HCT116 (cell line): ENCODE data around the gene KIRREL3. TPM values are rescaled to one million over a fixed set of nuclear protein-coding genes. Genes with fewer than 3 reads are reported as not detected.

Experiments
- ATAC-seq: fragments of 200-7000 bp; cut with Tn5 transposase; 2 replicates; pipeline ENCODE4 v1.9.1; 2020; ENCODE audit warnings: mild to moderate bottlenecking, moderate library complexity
- BruUV-seq: library from RNA; stranded (reverse); fragments of 400-500 nt; replicated peaks from 2 replicates; lab custom pipeline; 2021; lab: Mats Ljungman, UMichigan
- CTCF ChIA-PET: fragments of 300-600 bp; sonication (Branson Sonifier 250); formaldehyde crosslinking; loops from one replicate; lab custom pipeline; 2021; ENCODE audit warnings: antibody characterized with exemption; lab: Charles Lee
- POLR2A ChIA-PET: fragments of 300-600, 350-600 bp; sonication (Branson Sonifier 250); formaldehyde crosslinking; loops from one replicate; lab custom pipeline; 2021; ENCODE audit warnings: antibody characterized with exemption; lab: Charles Lee
- RAD21 ChIA-PET, 2 experiments: fragments of 300-600 bp; sonication (Branson Sonifier 250); formaldehyde crosslinking; loops; one replicate each; lab custom pipeline; 2023; ENCODE audit warnings: low total read pairs in 2 of 2; ENCODE audit not compliant: uncharacterized antibody in 2 of 2, unreplicated experiment in 2 of 2, low non-redundant PET in 1 of 2; lab: Charles Lee
- DNase-seq: peaks from one replicate; pipeline ENCODE4 v3.0.0-alpha.2; 2010; ENCODE audit warnings: low read depth, low spot score
- H2AFZ ChIP-seq: fragments of 200-600 bp; shearing (Covaris generic), sonication (generic); 2 replicates; pipeline ENCODE4 v1.6.1; 2017; ENCODE audit warnings: low read depth, mixed run types, mixed read lengths, antibody characterized with exemption, low read length; ENCODE audit not compliant: poor library complexity, severe bottlenecking
- H3K27ac ChIP-seq: 2 replicates; pipeline ENCODE4 v1.5.1; 2012; ENCODE audit warnings: low read depth, low read length
- H3K27me3 ChIP-seq: fragments of 200-600 bp; sonication (generic); 2 replicates; pipeline ENCODE4 v1.6.1; 2016; ENCODE audit warnings: mixed run types, low read length, mixed read lengths; ENCODE audit not compliant: insufficient read depth
- H3K36me3 ChIP-seq, 2 experiments: fragments of 200-500 bp in 1 of 2; fragments of 200-600 bp in 1 of 2; sonication (Bioruptor generic) in 1 of 2; sonication (generic) in 1 of 2; 2 replicates each; pipeline versions ENCODE4 v1.5.1 to v1.6.1; 2014 to 2016; ENCODE audit warnings: low read length in 2 of 2, inconsistent platforms in 1 of 2, mixed read lengths in 1 of 2, mixed run types in 1 of 2; ENCODE audit not compliant: insufficient read depth in 2 of 2, control insufficient read depth in 1 of 2
- H3K4me1 ChIP-seq, 2 experiments: fragments of 200-600 bp in 1 of 2; sonication (generic) in 1 of 2; 2 replicates each; pipeline versions ENCODE4 v1.5.1 to v1.6.1; 2012 to 2017; ENCODE audit warnings: low read length in 2 of 2, inconsistent platforms in 1 of 2, mild to moderate bottlenecking in 1 of 2, mixed read lengths in 1 of 2, mixed run types in 1 of 2, moderate library complexity in 1 of 2; ENCODE audit not compliant: insufficient read depth in 2 of 2, control insufficient read depth in 1 of 2
- H3K4me2 ChIP-seq: fragments of 200-600 bp; sonication (generic); 2 replicates; pipeline ENCODE4 v1.6.1; 2017; ENCODE audit warnings: mixed run types, low read length, mixed read lengths
- H3K4me3 ChIP-seq, 2 experiments: fragments of 200-600 bp in 1 of 2; sonication (generic) in 1 of 2; replicated peaks in 1 of 2; 2 replicates each; pipeline ENCODE4 v1.5.1; 2011 to 2016; ENCODE audit warnings: low read length in 2 of 2, control low read depth in 1 of 2, low read depth in 1 of 2, mild to moderate bottlenecking in 1 of 2, mixed read lengths in 1 of 2, mixed run types in 1 of 2
- H3K79me2 ChIP-seq: fragments of 200-600 bp; sonication (generic); 2 replicates; pipeline ENCODE4 v1.6.1; 2017; ENCODE audit warnings: mild to moderate bottlenecking, mixed run types, low read length, moderate library complexity, mixed read lengths; ENCODE audit not compliant: insufficient read depth
- H3K9ac ChIP-seq: fragments of 200-600 bp; sonication (generic); 2 replicates; pipeline ENCODE4 v1.6.1; 2016; ENCODE audit warnings: low read length, mixed read lengths
- H3K9me2 ChIP-seq: fragments of 200-600 bp; sonication (generic), shearing (Covaris generic); 2 replicates; pipeline ENCODE4 v1.6.1; 2017; ENCODE audit warnings: mixed run types, mild to moderate bottlenecking, moderate library complexity; ENCODE audit not compliant: insufficient read depth
- H3K9me3 ChIP-seq, 2 experiments: fragments of 200-500 bp in 1 of 2; fragments of 200-600 bp in 1 of 2; sonication (Bioruptor generic) in 1 of 2; sonication (generic) in 1 of 2; 2 replicates each; pipeline ENCODE4 v1.6.1; 2014 to 2017; ENCODE audit warnings: low read length in 2 of 2, mixed read lengths in 2 of 2, inconsistent platforms in 1 of 2, low read depth in 1 of 2, mild to moderate bottlenecking in 1 of 2, mixed run types in 1 of 2, moderate library complexity in 1 of 2; ENCODE audit not compliant: control insufficient read depth in 1 of 2, insufficient read depth in 1 of 2
- H4K20me1 ChIP-seq: fragments of 200-600 bp; sonication (generic), shearing (Covaris generic); 2 replicates; pipeline ENCODE4 v1.6.1; 2017; ENCODE audit warnings: mixed run types, mild to moderate bottlenecking, moderate library complexity; ENCODE audit not compliant: insufficient read depth
- EGR1 ChIP-seq: IDR thresholded peaks from 2 replicates; pipeline ENCODE4 v1.6.1; 2012; ENCODE audit warnings: low read depth
- EZH2 ChIP-seq: fragments of 200-600 bp; sonication (generic); IDR thresholded peaks from 2 replicates; pipeline ENCODE4 v1.6.1; 2017; ENCODE audit warnings: antibody characterized with exemption, mixed run types
- EZH2phosphoT487 ChIP-seq: fragments of 200-600 bp; IDR thresholded peaks from 2 replicates; pipeline ENCODE4 v1.6.1; 2018; ENCODE audit warnings: antibody characterized with exemption, borderline replicate concordance
- FOSL1 ChIP-seq: IDR thresholded peaks from 2 replicates; pipeline ENCODE4 v1.6.1; 2012; ENCODE audit warnings: low read depth
- JUND ChIP-seq: IDR thresholded peaks from 2 replicates; pipeline ENCODE4 v1.6.1; 2012
- POLR2AphosphoS5 ChIP-seq: IDR thresholded peaks from 2 replicates; pipeline ENCODE4 v1.6.1; 2011; ENCODE audit warnings: mild to moderate bottlenecking, low read depth, low read length, moderate library complexity
- RAD21 ChIP-seq: IDR thresholded peaks from 2 replicates; pipeline ENCODE4 v1.6.1; 2012; ENCODE audit warnings: low read depth, mild to moderate bottlenecking
- SIN3A ChIP-seq: IDR thresholded peaks from 2 replicates; pipeline ENCODE4 v1.6.1; 2012; ENCODE audit warnings: low read depth
- SP1 ChIP-seq: IDR thresholded peaks from 2 replicates; pipeline ENCODE4 v1.6.1; 2012; ENCODE audit warnings: low read depth
- SRF ChIP-seq: IDR thresholded peaks from 2 replicates; pipeline ENCODE4 v1.6.1; 2012; ENCODE audit warnings: low read depth
- TCF7L2 ChIP-seq: IDR thresholded peaks from 2 replicates; pipeline ENCODE4 v1.7.0; 2011; ENCODE audit warnings: borderline replicate concordance, inconsistent platforms; ENCODE audit not compliant: insufficient read depth, insufficient read length; ENCODE audit errors: extremely low read depth
- YY1 ChIP-seq: IDR thresholded peaks from 2 replicates; pipeline ENCODE4 v1.6.1; 2011; ENCODE audit warnings: low read length, low read depth, moderate library complexity, mild to moderate bottlenecking; ENCODE audit not compliant: insufficient replicate concordance; ENCODE audit errors: extremely low read depth
- intact Hi-C: fragments of 100-400 bp; cut with micrococcal nuclease; formaldehyde crosslinking; loops from 2 replicates; pipeline ENCODE4 v1.10.0; 2022
- total RNA-seq: library from RNA; stranded (reverse); gene quantifications from one replicate; pipeline ENCODE4 v1.2.1, GENCODE V29; 2021; ENCODE audit not compliant: unreplicated experiment
- TF ChIP-seq, protein P1 (sequence below): IDR thresholded peaks from 2 replicates; pipeline ENCODE4 v1.6.1; 2011; ENCODE audit warnings: mild to moderate bottlenecking, low read length, moderate library complexity; ENCODE audit not compliant: insufficient replicate concordance; ENCODE audit errors: extremely low read depth
- TF ChIP-seq, protein P2 (sequence below): IDR thresholded peaks from 2 replicates; pipeline ENCODE4 v1.6.1; 2012
- TF ChIP-seq, protein P3 (sequence below): IDR thresholded peaks from 2 replicates; pipeline ENCODE4 v1.6.1; 2012
- TF ChIP-seq, protein P4 (sequence below), 3 experiments: fragments of 200-600 bp in 1 of 3; sonication (generic) in 1 of 3; IDR thresholded peaks in 2 of 3; conservative IDR thresholded peaks in 1 of 3; 2 replicates each; pipeline ENCODE4 v1.5.1; 2012 to 2017; ENCODE audit warnings: low read depth in 2 of 3, low read length in 2 of 3, antibody characterized with exemption in 1 of 3, borderline replicate concordance in 1 of 3, control low read depth in 1 of 3, mild to moderate bottlenecking in 1 of 3, mixed read lengths in 1 of 3, mixed run types in 1 of 3, moderate library complexity in 1 of 3; ENCODE audit not compliant: insufficient read depth in 1 of 3

Gene KIRREL3
- total RNA-seq, 1 experiment from 2014 or later = not detected

DNA sequence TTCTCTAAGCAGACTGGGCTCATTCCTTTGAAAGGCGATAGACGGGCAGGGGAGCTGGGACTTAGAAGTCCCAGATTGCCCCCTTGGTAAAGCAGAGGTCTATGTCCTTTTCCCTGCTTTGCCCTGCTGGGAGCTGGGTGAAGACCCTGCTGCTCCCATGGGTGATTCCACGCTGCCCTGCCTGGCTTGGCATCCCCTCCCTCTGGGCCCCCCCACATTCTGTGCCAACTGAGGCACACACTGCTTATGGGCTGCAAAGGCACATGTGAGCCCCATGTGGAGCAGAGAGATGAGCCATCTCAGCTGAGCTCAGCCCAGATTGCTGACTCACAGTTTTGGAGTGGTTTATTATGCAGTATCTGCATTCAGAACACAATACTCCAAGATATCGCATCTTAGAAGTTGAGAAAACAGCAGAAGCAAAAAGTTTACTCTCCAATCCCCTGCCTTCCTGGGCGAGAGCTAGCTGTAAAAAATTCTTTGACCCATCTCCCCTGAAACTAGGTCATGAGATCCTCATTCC lies 517.9 kb downstream of the KIRREL3 start:
- RAD21 ChIA-PET = no interaction called here
- intact Hi-C loops = no loop called here

More for the DNA sequence above, 517.9 kb downstream of the KIRREL3 start:
- H3K9ac ChIP-seq = no peak overlapping the region
- H2AFZ ChIP-seq = no peak overlapping the region
- peaks cover 2 to 7% of the 10 kb centered on the region in 2 experiments; a peak in 3 of 4 replicates for H3K4me1 ChIP-seq
- no peaks in the 10 kb centered on the region for H3K27me3 ChIP-seq
- no peaks in the 10 kb centered on the region for H3K9me2 ChIP-seq
- H3K36me3 ChIP-seq = no peaks in the 10 kb centered on the region
- H3K4me3 ChIP-seq = no peak overlapping the region
- no peak overlapping the region for H3K27ac ChIP-seq
- DNase-seq = no peak
- H3K79me2 ChIP-seq = no peaks in the 10 kb centered on the region
- no peak overlapping the region for H3K4me2 ChIP-seq
- CTCF ChIA-PET = interaction anchor here (0.8 kb wide), 1 partner anchor 172 kb away, joined by 3 read pairs; no protein-coding TSS in a partner anchor
- POLR2A ChIA-PET = no interaction called here
- H3K9me3 ChIP-seq = no peaks in the 10 kb centered on the region
- H4K20me1 ChIP-seq = no peaks in the 10 kb centered on the region
- BruUV-seq = no TSS peak
- TF ChIP-seq YY1 (no peak), EZH2phosphoT487 (no peak), TCF7L2 (no peak), RAD21 (no peak), FOSL1 (no peak), SIN3A (no peak), EGR1 (no peak), SRF (no peak), POLR2AphosphoS5 (no peak), SP1 (no peak), JUND (no peak), EZH2 (no peak)
- TF ChIP-seq, protein P1, sequence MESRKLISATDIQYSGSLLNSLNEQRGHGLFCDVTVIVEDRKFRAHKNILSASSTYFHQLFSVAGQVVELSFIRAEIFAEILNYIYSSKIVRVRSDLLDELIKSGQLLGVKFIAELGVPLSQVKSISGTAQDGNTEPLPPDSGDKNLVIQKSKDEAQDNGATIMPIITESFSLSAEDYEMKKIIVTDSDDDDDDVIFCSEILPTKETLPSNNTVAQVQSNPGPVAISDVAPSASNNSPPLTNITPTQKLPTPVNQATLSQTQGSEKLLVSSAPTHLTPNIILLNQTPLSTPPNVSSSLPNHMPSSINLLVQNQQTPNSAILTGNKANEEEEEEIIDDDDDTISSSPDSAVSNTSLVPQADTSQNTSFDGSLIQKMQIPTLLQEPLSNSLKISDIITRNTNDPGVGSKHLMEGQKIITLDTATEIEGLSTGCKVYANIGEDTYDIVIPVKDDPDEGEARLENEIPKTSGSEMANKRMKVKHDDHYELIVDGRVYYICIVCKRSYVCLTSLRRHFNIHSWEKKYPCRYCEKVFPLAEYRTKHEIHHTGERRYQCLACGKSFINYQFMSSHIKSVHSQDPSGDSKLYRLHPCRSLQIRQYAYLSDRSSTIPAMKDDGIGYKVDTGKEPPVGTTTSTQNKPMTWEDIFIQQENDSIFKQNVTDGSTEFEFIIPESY = no peak
- TF ChIP-seq, protein P2, sequence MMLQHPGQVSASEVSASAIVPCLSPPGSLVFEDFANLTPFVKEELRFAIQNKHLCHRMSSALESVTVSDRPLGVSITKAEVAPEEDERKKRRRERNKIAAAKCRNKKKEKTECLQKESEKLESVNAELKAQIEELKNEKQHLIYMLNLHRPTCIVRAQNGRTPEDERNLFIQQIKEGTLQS = no peak
- TF ChIP-seq, protein P3, sequence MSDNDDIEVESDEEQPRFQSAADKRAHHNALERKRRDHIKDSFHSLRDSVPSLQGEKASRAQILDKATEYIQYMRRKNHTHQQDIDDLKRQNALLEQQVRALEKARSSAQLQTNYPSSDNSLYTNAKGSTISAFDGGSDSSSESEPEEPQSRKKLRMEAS = no peak
- TF ChIP-seq, protein P4, sequence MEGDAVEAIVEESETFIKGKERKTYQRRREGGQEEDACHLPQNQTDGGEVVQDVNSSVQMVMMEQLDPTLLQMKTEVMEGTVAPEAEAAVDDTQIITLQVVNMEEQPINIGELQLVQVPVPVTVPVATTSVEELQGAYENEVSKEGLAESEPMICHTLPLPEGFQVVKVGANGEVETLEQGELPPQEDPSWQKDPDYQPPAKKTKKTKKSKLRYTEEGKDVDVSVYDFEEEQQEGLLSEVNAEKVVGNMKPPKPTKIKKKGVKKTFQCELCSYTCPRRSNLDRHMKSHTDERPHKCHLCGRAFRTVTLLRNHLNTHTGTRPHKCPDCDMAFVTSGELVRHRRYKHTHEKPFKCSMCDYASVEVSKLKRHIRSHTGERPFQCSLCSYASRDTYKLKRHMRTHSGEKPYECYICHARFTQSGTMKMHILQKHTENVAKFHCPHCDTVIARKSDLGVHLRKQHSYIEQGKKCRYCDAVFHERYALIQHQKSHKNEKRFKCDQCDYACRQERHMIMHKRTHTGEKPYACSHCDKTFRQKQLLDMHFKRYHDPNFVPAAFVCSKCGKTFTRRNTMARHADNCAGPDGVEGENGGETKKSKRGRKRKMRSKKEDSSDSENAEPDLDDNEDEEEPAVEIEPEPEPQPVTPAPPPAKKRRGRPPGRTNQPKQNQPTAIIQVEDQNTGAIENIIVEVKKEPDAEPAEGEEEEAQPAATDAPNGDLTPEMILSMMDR (IDR thresholded peaks at IDR 0.05 in 2 of 3, conservative IDR thresholded peaks at IDR 0.05 in 1 of 3; ENCODE audit: borderline replicate concordance in 1 of 3, insufficient read depth in 1 of 3, low read depth in 2 of 3, low read length in 2 of 3) = no peak
- ATAC-seq = no peak
